HG03558 (cell line): ENCODE data around the gene OR1S2.
"Not testable (repeated sequence)": the region's sequence is repeated elsewhere in the genome, so short reads cannot be mapped to it uniquely, and the experiment has no call there.

Source experiments
- ATAC-seq: cut with Tn5 transposase; IDR thresholded peaks from one replicate; pipeline ENCODE4 v1.9.1; 2021; ENCODE audit warnings: moderate number of reproducible peaks; ENCODE audit not compliant: unreplicated experiment; ENCODE audit errors: extremely low read depth

The OR1S2 gene, protein sequence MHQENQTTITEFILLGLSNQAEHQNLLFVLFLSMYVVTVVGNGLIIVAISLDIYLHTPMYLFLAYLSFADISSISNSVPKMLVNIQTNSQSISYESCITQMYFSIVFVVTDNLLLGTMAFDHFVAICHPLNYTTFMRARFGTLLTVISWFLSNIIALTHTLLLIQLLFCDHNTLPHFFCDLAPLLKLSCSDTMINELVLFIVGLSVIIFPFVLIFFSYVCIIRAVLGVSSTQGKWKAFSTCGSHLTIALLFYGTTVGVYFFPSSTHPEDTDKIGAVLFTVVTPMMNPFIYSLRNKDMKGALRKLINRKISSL

DNA sequence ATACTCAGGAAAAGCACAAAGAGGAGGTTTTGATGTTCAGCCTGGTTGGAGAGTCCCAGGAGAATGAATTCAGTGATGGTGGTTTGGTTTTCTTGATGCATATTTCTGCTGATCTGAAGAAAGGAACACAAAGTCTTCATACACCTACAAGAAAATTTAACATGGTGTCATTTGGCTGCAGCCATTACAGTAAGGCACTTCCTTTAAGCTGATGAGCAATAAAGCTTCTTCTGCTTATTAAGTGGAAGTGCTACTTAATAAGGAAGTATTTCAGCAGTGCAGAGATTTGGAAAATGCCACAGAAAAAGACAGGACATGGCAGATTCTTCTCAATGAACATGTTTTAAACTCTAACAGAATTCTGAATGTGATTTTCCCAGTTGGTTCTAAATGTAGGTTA, at the start of gene OR1S2:
OR1S2 (minus strand) TSS at position 101 of the 400 bp plus-strand sequence; CDS start at position 101, 0 bp downstream.
- ATAC-seq: no peak

DNA sequence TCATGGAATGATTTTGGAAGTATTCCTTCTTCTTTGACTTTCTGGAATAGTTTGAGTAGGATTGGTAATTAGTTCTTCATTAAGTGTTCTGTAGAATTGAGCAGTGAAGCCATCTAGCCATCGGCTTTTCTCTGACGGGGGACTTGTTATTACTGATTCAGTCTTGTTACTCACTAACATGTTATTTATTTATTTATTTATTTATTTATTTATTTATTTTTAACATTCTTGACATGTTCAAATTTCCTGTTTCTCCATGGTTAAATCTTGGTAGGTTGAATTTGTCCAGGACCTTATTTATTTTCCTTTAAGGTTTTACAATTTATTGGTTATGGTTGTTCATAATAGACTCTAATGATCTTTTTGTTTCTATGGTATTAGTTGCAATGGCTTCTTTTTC, 40.0 kb upstream of the OR1S2 start:
- no peak for ATAC-seq

DNA sequence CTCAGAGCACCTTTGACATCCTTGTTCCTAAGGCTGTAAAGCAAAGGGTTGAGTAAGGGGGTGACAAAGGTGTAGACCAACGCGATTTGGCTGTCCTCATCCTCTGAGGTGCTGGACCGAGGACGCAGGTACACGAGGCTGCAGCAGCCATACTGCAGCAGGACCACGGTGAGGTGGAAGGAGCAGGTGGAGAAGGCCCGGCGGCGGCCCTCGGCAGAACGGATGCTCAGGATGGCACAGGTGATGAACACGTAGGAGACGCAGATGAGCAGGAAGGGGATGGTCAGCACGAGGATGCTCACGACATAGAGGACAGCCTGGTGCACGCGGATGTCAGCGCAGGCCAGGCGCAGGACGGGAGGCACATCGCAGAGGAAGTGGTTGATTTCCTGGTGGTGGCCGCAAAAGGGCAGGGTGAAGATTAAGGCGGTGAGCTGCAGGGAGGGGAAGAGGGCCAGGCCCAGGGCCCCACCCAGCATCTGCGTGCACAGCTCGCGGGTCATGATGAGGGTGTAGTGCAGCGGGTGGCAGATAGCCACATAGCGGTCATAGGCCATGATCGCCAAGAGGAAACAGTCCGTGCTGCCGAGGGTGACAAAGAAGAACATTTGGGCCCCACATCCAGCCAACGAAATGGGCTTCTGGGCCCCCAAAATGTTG, 24.1 kb upstream of the OR1S2 start:
- ATAC-seq: no peak

DNA sequence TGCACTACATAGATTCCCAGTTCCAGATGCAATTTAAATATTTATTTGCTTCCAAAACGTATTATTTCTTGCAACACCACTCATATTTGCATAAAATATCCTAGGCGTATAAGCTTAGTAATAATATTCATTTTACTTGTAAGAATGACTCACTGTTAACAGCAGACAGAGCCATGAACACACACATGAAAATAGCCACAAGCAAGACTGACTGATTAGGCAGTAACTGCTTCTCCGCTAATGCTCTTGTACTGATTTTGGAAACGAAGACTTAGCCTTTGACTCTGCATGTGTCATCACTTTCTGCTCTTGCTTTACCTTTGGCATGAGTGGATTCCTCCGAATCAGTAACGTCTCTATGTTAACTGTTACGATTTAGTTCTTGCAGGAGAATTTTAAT, 18.8 kb upstream of the OR1S2 start:
- ATAC-seq: no peak

DNA sequence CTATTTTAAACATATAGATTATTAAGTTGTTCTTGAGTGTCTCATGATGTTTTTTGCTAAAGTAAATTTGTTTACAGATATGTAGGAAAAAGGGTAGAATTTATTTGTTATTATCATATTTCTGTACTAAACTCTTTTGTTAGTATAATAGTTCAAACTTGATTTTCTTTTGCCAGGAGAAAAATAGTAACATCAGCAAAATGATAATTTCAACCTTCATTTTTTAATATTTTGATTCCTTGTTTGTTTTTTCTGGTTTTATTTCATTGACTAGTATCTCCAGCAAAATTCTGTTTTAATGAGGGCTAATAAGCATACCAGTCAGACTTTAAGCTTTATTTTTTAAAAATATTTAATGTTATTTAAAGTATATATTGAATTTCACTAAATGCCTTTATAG, 12.5 kb upstream of the OR1S2 start:
- ATAC-seq: no peak

DNA sequence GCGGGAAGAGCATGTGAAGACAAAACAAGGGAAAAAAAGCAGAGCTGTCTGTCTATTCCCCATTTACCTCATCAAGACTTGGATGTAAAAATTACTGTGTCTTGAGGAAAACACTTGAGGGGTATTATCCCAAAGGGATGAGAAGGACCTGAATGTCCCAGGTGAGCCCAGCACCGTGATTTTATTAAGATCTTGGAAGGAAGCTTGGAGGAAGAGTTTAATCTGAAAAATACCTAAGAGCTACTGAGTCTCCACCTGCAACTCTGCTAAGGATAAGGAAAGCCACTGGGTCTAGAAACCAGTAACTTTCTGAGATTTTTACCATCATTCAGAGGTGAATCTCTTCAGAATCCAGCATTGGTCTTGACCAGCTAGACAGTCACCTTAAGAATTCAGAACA, 8.5 kb upstream of the OR1S2 start, which contains the start of gene OR1S1:
OR1S1 (plus strand) TSS at position 301 of the 400 bp plus-strand sequence.
- ATAC-seq: not testable (repeated sequence)

DNA sequence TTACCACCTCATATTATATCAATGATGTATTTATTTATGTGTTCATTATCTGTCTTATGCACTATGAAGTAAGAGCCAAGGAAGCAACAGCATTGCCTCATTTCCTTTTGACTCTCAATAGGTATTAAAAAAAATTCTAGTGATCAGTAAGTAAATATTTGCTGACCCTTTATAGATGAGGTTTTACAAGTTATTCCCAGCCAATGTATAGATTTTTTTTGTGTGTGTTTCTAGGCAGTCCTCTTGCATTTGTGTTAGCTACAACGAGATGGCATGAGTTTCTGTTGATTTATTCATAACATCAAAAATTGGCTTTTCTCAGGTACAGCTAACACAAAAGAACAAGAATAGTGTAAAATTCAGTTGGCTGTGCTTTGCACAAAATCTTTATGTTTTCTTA, 4.7 kb downstream of the OR1S2 start:
- no peak for ATAC-seq

DNA sequence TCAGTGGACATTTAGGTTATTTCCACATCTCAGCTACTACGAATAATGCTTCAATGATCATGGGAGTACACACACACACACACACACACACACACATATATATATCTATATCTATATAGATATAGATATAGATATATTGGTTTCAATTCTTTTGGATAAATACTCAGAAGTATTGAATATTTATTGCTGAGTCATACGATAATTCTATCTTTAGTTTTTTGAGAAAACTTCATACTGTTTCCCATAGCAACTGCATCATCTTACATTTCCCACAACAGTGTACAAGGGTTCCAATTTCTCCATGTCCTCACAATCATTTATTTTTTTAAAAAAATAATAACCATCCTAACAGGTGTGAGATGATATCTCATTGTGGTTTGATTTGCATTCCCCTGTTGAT, 8.0 kb downstream of the OR1S2 start:
- no peak for ATAC-seq

DNA sequence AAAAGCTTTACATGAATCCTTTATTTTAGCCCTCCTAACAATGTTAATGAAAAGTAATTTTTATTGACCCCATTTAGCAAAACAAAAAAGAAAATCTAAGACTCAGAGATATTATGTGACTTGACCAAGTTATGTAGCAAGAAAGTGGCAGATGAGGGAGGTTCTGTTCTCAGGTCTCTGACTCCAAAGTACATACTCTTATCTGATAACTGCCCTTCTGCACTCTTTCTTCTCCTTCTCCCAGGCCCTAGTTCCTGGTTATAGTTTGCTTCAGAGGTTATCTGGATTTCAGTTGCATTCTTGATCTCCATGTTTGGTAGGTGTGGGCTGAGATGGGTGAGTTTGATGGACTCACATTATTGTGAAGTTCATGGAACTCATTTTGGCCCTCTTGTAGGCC, 10.6 kb downstream of the OR1S2 start:
- ATAC-seq: no peak

DNA sequence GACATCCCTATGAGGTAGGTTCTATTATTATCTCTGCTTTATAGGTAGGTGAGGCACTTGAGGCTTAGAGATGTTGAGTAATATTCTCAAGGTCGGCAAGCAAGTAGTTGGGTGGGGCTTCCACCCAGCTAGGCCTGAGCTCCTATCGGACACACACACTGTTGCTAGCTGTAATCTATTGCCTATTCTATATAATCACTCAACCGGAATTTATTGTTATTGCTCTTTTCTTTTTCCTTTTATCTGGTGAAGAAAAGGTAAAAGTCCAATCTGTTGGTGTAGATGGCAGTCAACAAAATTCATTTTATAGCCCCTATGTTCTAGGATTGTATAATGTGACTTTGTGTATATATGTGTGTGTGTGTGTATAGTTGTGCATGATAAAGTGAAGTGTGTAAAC, 11.7 kb downstream of the OR1S2 start:
- no peak for ATAC-seq

DNA sequence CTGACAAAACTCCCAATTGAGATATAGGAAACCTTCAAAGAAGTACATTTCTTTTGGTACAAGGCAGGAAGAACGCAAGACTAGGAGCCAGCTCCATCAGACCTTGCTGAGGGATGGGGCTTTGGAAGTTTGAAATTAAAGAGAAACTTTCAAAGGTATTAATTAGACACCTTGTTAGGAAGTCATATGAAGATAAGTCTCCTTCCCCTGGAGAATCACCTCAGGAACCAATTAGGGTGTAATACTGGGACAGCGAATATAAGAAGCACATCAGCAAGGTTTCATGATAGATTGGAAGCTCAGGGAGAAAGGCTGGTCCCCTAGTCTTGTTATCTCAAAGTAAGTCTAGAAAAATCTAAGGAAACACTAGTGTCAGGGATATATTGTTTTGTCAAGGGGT, 15.2 kb downstream of the OR1S2 start, which contains the start of gene OR9Q2:
OR9Q2 (plus strand) TSS at position 301 of the 400 bp plus-strand sequence. CDS start 1,421 bp downstream, outside the sequence.
- no peak for ATAC-seq

DNA sequence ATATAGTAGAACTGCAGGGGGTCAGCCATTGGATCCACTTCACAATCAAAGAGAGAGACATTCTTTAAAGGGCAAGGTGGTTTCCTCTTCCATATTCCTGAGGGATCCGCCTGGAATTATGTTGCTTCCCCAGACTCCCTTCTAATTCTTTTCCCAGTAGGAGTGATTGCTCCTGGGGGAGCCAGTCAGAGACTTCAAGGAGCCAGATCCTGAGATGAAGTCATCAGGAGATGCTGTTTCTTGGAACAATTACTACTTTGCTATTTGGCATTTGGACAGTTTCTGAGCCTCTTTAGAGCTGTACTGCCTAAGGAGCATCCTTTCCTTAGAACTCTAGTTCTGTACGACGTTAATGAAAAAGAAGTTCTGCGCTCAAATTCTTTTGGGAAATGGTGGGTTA, 17.0 kb downstream of the OR1S2 start:
- no peak for ATAC-seq

DNA sequence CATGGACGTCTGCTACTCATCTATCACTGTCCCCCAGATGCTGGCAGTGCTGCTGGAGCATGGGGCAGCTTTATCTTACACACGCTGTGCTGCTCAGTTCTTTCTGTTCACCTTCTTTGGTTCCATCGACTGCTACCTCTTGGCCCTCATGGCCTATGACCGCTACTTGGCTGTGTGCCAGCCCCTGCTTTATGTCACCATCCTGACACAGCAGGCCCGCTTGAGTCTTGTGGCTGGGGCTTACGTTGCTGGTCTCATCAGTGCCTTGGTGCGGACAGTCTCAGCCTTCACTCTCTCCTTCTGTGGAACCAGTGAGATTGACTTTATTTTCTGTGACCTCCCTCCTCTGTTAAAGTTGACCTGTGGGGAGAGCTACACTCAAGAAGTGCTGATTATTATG, 24.3 kb downstream of the OR1S2 start:
- no peak for ATAC-seq

DNA sequence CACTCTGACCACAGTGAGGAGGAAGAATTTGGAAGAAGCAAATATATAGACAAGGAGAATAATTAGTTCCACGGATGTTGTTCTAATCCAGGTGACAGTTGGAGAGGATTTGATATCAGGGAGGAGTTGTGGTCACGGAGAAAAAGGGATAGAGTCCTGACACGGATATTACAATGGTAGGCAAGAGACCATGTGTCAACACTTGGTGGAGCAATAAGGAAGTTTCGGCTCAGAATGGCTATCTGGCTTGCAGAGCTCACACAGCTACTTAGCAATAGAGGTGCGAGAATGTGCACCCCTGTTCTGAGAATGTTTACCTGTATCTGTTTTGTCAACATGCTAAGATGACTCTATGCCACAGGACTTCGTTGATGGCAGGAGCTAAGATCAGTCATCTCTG, 25.5 kb downstream of the OR1S2 start:
- ATAC-seq: no peak

DNA sequence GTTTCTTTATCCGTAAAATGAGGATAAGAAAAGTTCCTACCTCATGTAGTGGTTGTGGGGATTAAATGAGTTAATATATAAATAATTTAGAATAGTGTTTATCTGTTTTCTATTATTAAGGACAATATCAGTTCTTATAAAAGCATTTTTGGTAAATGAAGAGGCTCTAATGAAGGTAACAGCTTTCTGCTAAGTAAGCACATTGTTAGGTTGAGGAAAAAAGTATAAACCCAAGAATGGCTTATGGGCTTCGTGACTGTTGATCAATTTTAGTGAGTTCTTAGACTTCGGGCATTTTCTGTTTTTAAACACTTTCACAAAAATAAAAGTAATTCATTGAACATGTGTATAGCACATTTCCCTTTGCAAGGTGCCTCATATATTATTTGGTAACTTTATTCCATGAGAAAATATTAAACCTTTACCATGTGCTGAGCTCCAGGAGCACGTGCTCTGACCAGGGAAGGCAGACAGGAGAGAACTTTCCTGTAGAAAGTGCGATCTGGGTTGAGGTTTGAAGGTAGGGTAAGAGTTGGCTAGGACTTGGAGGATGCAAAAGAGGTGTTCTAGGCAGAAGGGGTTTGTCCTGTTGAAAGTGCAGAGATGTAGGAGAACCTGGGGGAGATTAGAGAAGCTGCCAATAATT, 26.4 kb downstream of the OR1S2 start:
- ATAC-seq: no peak

DNA sequence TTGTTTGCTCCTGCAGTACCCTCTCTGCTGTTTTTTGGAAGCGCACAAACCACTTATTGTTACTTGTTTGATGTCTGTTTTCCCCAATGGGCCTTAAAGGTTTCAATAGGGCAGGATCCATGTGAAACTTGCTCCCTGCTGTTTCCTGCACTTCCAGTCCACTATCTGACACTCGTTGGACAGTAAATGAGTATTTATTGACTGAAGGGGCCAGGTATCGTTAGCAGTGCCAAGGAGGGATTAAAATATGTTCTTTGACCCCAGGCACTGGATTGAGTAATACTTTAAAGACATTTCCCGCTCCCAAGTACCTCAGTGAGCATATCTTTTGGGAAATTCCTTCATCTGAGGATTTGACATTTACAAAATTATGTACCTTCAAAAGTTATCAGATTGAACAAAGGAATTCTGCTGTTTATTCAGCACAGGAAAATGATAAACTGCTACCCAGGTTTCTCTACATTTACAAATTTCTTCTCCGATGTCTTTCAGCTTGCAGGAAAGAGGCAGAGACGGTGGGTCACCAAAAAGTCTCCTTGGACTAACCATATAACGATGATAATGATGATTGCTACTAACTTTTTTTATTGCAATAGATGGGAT, 38.3 kb downstream of the OR1S2 start:
- ATAC-seq: no peak

DNA sequence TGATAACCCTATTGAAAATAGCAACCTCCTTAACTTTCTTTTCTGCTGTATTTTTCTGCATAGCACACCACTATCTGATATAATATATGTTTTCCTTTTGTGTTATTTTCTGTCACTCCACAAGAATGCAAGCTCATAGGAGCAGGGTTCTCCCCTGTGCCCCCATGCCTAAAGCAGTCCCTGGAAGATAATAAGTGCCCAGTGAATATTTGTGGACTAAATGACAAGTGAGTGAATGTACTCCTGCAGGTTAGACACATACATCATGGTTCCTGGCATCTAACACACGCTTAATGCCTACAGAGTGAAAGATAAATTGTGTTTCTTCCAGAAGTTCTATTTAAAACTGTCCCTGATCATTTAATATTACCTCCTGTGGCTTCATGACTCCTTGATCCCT, 39.0 kb downstream of the OR1S2 start:
- no peak for ATAC-seq

DNA sequence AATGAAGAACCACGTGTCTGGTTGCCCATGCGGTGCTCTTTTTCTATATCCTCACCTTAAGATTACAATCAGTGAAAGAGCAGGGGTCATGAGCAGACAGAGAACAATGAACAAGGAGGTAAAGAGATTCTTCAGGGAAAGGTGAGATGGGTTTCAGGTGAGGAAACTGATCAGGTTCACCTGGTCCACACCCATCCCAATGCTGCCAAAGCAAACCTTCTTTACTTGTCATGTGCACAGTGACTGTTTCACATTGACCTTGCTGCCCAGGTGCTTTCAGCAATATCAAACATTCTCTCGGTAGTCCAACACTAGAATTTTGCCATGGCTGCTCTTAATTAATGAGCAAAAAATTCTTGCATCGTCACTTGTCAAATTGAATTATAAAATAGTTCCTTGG, 39.6 kb downstream of the OR1S2 start:
- ATAC-seq: no peak
